Spleen (tissue), 13 donors: ENCODE data around the gene RPL3. TPM values are rescaled to one million over a fixed set of nuclear protein-coding genes. Genes with fewer than 3 reads are reported as not detected.

Experiments
- DNase-seq: peaks from one replicate; pipeline ENCODE4 v3.0.0-alpha.2; 2020
- H3K27ac ChIP-seq, 8 donors: fragments of 200-600 bp; sonication (generic) in 7 of 8; 1 replicate in 4 of 8; 2 replicates in 4 of 8; pipeline versions ENCODE4 v1.5.0 to v1.8.0; 2016 to 2021; ENCODE audit warnings: inconsistent platforms in 4 of 8, mild to moderate bottlenecking in 4 of 8, moderate library complexity in 1 of 8
- H3K27me3 ChIP-seq, 7 donors: fragments of 200-600 bp; sonication (generic) in 6 of 7; replicated peaks in 1 of 7; 1 replicate in 4 of 7; 2 replicates in 3 of 7; pipeline versions ENCODE4 v1.5.0 to v1.8.0; 2016 to 2021; ENCODE audit warnings: inconsistent platforms in 3 of 7, mild to moderate bottlenecking in 1 of 7
- H3K36me3 ChIP-seq, 6 donors: fragments of 200-600 bp; sonication (generic) in 5 of 6; 1 replicate in 4 of 6; 2 replicates in 2 of 6; pipeline versions ENCODE4 v1.5.0 to v1.8.0; 2016 to 2021; ENCODE audit warnings: inconsistent platforms in 2 of 6
- H3K4me1 ChIP-seq, 6 donors: fragments of 200-600 bp; sonication (generic) in 5 of 6; 1 replicate in 3 of 6; 2 replicates in 3 of 6; pipeline versions ENCODE4 v1.5.0 to v1.8.0; 2016 to 2021; ENCODE audit warnings: inconsistent platforms in 3 of 6
- H3K4me3 ChIP-seq, 8 donors: fragments of 200-600 bp; sonication (generic) in 7 of 8; 1 replicate in 4 of 8; 2 replicates in 4 of 8; pipeline versions ENCODE4 v1.5.0 to v1.8.0; 2016 to 2021; ENCODE audit warnings: inconsistent platforms in 4 of 8, mild to moderate bottlenecking in 4 of 8, moderate library complexity in 2 of 8
- H3K9me3 ChIP-seq, 8 donors: fragments of 200-600 bp; sonication (generic) in 7 of 8; 1 replicate in 4 of 8; 2 replicates in 4 of 8; pipeline versions ENCODE4 v1.5.0 to v1.8.0; 2016 to 2021; ENCODE audit warnings: inconsistent platforms in 4 of 8
- CTCF ChIP-seq, 11 experiments: fragments of 200-600 bp in 7 of 11; fragments of 450-650 bp in 4 of 11; sonication (generic) in 4 of 11; IDR thresholded peaks in 8 of 11; conservative IDR thresholded peaks in 3 of 11; 1 replicate in 7 of 11; 2 replicates in 4 of 11; pipeline versions ENCODE4 v1.4.0 to v1.8.0; 2016 to 2021; ENCODE audit warnings: antibody characterized with exemption in 11 of 11, inconsistent platforms in 4 of 11, mild to moderate bottlenecking in 1 of 11
- POLR2A ChIP-seq, 3 donors: fragments of 450-650 bp; IDR thresholded peaks; one replicate each; pipeline ENCODE4 v1.5.1; 2017; ENCODE audit warnings: antibody characterized with exemption in 3 of 3, mild to moderate bottlenecking in 1 of 3
- POLR2AphosphoS5 ChIP-seq, 3 donors: sonication (generic); formaldehyde crosslinking; IDR thresholded peaks; one replicate each; pipeline ENCODE4 v1.5.1; 2017; ENCODE audit warnings: antibody characterized with exemption in 3 of 3
- WGBS, 5 donors: extraction: QIAGEN DNeasy Blood & Tissue Kit in 3 of 5; methylation state at CpG; one replicate each; pipeline versions ENCODE4 v1.1.5 to v1.1.7; 2013 to 2018; 5-methylcytosine and 5-hydroxymethylcytosine counted together
- intact Hi-C: fragments of 100-400 bp; cut with DNase I; formaldehyde crosslinking; loops from one replicate; pipeline ENCODE4 v1.15.0; 2023; ENCODE audit warnings: low total_unique reads
- long read RNA-seq, 2 donors: transcript quantifications; one replicate each; lab custom pipeline, GENCODE V29; 2026
- polyA plus RNA-seq, 3 donors: library from polyadenylated mRNA; stranded (reverse); fragments of 200-250 nt; gene quantifications; one replicate each; pipeline ENCODE4 v1.2.1, GENCODE V29; 2013
- total RNA-seq, 7 donors: library from RNA; depleted of rRNA in 3 of 7; stranded (reverse); fragments of >200 nt in 3 of 7; fragmentation: NEBNext Ultra II Directional in 4 of 7; extraction: Animal tissue kit (Norgen Biotek cat#: 25700) in 4 of 7; gene quantifications; one replicate each; pipeline versions ENCODE4 v1.1.0 to v1.2.1, GENCODE V29; 2016 to 2021
- donor health status: healthy with polysubstance abuse.
- donor health status: DM: no; HTN: no; CAD: no; lungs with moderate emphysema.
- donor health status: DM: no; HTN: no; CAD: no.
- donor health status: Bipolar disorder and iron deficiency.
- donor health status: healthy.
- donor health status: DM: no; HTN: no; CAD: no.
- donor health status: DM: yes; HTN: yes; CAD: no.

RPL3 gene
- total RNA-seq = 1,000 to 10,000 TPM; 1,607 to 2,098 (median 1,685) TPM
- polyA plus RNA-seq = 1,000 to 10,000 TPM; 4,418 to 6,240 (median 4,821) TPM
- long read RNA-seq, donor 1, transcript RPL3-209 (2 exons, 767 nt) = minor isoform, 6 of 1,480 reads
- long read RNA-seq, donor 1, transcript RPL3-217 (3 exons, 827 nt) = minor isoform, 31 of 1,480 reads
- long read RNA-seq, donor 1, transcript RPL3-201 (10 exons, 1,442 nt) = major isoform, 1,047 of 1,480 reads
- long read RNA-seq, donor 1, transcript RPL3-202 (9 exons, 1,289 nt) = minor isoform, 145 of 1,480 reads
- long read RNA-seq, donor 1, partial matches to known transcripts = 211 of 1,480 reads
- long read RNA-seq, donor 1, other reads (novel, unspliced or antisense) = 32 of 1,480 reads
- long read RNA-seq, donor 2, transcript RPL3-202 (9 exons, 1,289 nt) = minor isoform, 140 of 1,447 reads
- long read RNA-seq, donor 2, transcript RPL3-217 (3 exons, 827 nt) = minor isoform, 25 of 1,447 reads
- long read RNA-seq, donor 2, transcript RPL3-210 (2 exons, 616 nt) = minor isoform, 7 of 1,447 reads
- long read RNA-seq, donor 2, transcript RPL3-201 (10 exons, 1,442 nt) = major isoform, 1,043 of 1,447 reads
- long read RNA-seq, donor 2, partial matches to known transcripts = 201 of 1,447 reads
- long read RNA-seq, donor 2, other reads (novel, unspliced or antisense) = 24 of 1,447 reads

GRCh38 chr22:39319284-39320022 lies at the start of gene RPL3:
TSS of gene RPL3 (minus strand) at chr22:39319623. CDS start at chr22:39319597, 26 bp downstream.
- H3K9me3 ChIP-seq = no peaks in the 10 kb centered on the region
- no peaks in the 10 kb centered on the region for H3K27me3 ChIP-seq
- TF ChIP-seq CTCF (IDR thresholded peaks at IDR 0.05 in 8 of 11, conservative IDR thresholded peaks at IDR 0.05 in 3 of 11) = peak in 10 of 11 experiments; percentile 3 to 56 (median 31)
- TF ChIP-seq POLR2A (IDR thresholded peaks at IDR 0.05) = peak; percentile 10 to 89 (median 82)
- TF ChIP-seq POLR2AphosphoS5 (IDR thresholded peaks at IDR 0.05) = peak; percentile 98 to 100 (median 100)
- peaks cover 9 to 40% (median 36%) of the 10 kb centered on the region in 6 donors for H3K36me3 ChIP-seq
- WGBS, 5 donors = 0 to 1% (median 0%) methylated on average over 50 to 65 of the region's 65 CpGs
- DNase-seq = peak; percentile 99
- H3K27ac ChIP-seq = peak within 1 kb of the TSS; percentile 92 to 100 (median 98)
- H3K4me1 ChIP-seq = peaks cover 39 to 58% (median 51%) of the 10 kb centered on the region in 6 donors
- peak within 1 kb of the TSS; percentile 51 to 87 (median 61) for H3K4me3 ChIP-seq
- intact Hi-C loops = loop anchor here (5.0 to 10.0 kb wide), 2 partner anchors 305 to 447 kb away; partner anchors contain the start of genes APOBEC3C and CBX6

- Histone ChIP-seq H3K27ac (no peak overlapping the region), H3K4me3 (no peak overlapping the region), H3K36me3 (no peaks in the 10 kb centered on the region), H3K27me3 (no peaks in the 10 kb centered on the region), H3K9me3 (peaks cover 0 to 13% (median 7%) of the 10 kb centered on the region in 8 donors), H3K4me1 (peaks cover 0 to 48% (median 11%) of the 10 kb centered on the region in 6 donors)
- no peak for TF ChIP-seq CTCF (IDR thresholded peaks at IDR 0.05 in 8 of 11, conservative IDR thresholded peaks at IDR 0.05 in 3 of 11)
- no peak for DNase-seq
- intact Hi-C loops = no loop called here
- 87 to 93% (median 89%) methylated on average over 6 of the region's 6 CpGs for WGBS, 5 donors
Observed at GRCh38 chr22:39369186-39369585, 49.8 kb upstream of the RPL3 start.

- H3K27me3 ChIP-seq = no peaks in the 10 kb centered on the region
- TF ChIP-seq CTCF (IDR thresholded peaks at IDR 0.05 in 8 of 11, conservative IDR thresholded peaks at IDR 0.05 in 3 of 11) = no peak
- no peak for TF ChIP-seq POLR2A (IDR thresholded peaks at IDR 0.05)
- no peak for TF ChIP-seq POLR2AphosphoS5 (IDR thresholded peaks at IDR 0.05)
- DNase-seq = no peak
- H3K4me1 ChIP-seq = peaks cover 0 to 55% (median 14%) of the 10 kb centered on the region in 6 donors
- 30 to 50% (median 41%) methylated on average over 9 of the region's 9 CpGs for whole genome bisulfite sequencing, 5 donors
- H3K9me3 ChIP-seq = peaks cover 0 to 13% (median 7%) of the 10 kb centered on the region in 8 donors
- H3K27ac ChIP-seq = no peak overlapping the region
- intact Hi-C loops = no loop called here
- no peak overlapping the region for H3K4me3 ChIP-seq
- H3K36me3 ChIP-seq = no peaks in the 10 kb centered on the region
Observed at GRCh38 chr22:39368461-39368911, 49.1 kb upstream of the RPL3 start.
